ENCODE measurements around the gene TRIM54.

DNA sequence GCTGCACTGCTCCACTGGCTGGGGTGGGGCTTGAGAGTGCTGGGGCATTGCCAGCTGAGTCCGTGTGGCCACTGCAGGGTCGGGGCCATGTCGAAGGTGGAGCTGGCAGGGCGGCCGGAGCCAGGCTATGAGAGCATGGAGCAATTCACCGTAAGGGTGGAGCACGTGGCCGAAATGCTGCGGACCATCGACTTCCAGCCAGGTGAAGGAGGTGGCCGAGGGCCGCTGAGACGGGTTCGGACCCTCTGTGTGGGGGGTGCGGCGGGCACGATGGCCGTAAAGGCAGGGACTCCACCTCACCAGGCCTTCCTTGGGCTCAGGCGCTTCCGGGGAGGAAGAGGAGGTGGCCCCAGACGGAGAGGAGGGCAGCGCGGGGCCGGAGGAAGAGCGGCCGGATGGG is 23.9 kb downstream of the TRIM54 start:
- TF ChIP-seq CTCF (IDR thresholded peaks at IDR 0.05) (no peak), POLR2A (IDR thresholded peaks at IDR 0.05) (no peak)
